Gastrocnemius medialis (tissue), 4 donors: ENCODE results near the gene TCN2. TPM values are rescaled to one million over a fixed set of nuclear protein-coding genes. Genes with fewer than 3 reads are reported as not detected.
A peak's percentile ranks its signal among the peaks of the same experiment; 100 is the strongest.
"Not testable (repeated sequence)": the region's sequence is repeated elsewhere in the genome, so short reads cannot be mapped to it uniquely, and the experiment has no call there.

ENCODE experiments used
- ATAC-seq, 2 donors: fragments of 150-250 bp; one replicate each; pipeline ENCODE4 v1.9.1; 2016
- DNase-seq, 2 donors: peaks; one replicate each; pipeline ENCODE4 v3.0.0-alpha.2; 2019
- H3K27ac ChIP-seq, 4 donors: fragments of 200-600 bp; sonication (generic); 1 replicate in 1 of 4; 2 replicates in 3 of 4; pipeline ENCODE4 v1.5.1; 2016 to 2018; ENCODE audit warnings: mild to moderate bottlenecking in 2 of 4, moderate library complexity in 1 of 4
- H3K27me3 ChIP-seq, 3 donors: fragments of 200-600 bp; sonication (generic) in 2 of 3; 1 replicate in 1 of 3; 2 replicates in 2 of 3; pipeline versions ENCODE4 v1.5.1 to v1.6.0; 2016 to 2019; ENCODE audit warnings: mild to moderate bottlenecking in 1 of 3, moderate library complexity in 1 of 3
- H3K36me3 ChIP-seq, 2 donors: fragments of 200-600 bp; sonication (generic) in 1 of 2; one replicate each; pipeline ENCODE4 v1.5.1; 2017 to 2018
- H3K4me1 ChIP-seq, 2 donors: fragments of 200-600 bp; sonication (generic) in 1 of 2; one replicate each; pipeline ENCODE4 v1.5.1; 2016 to 2017; ENCODE audit warnings: mild to moderate bottlenecking in 2 of 2
- H3K4me3 ChIP-seq, 4 donors: fragments of 200-600 bp; sonication (generic) in 3 of 4; 1 replicate in 1 of 4; 2 replicates in 3 of 4; pipeline ENCODE4 v1.5.1; 2016 to 2019; ENCODE audit warnings: mild to moderate bottlenecking in 2 of 4
- H3K9me3 ChIP-seq, 3 donors: fragments of 200-600 bp; sonication (generic) in 2 of 3; 1 replicate in 1 of 3; 2 replicates in 2 of 3; pipeline ENCODE4 v1.5.1; 2016 to 2019
- POLR2A ChIP-seq, 2 donors: fragments of 450-650 bp; IDR thresholded peaks; one replicate each; pipeline ENCODE4 v1.6.1; 2017; ENCODE audit warnings: antibody characterized with exemption in 2 of 2, mild to moderate bottlenecking in 2 of 2, moderate library complexity in 2 of 2
- in situ Hi-C, 4 donors: fragments of 200-750 bp; cut with MboI; loops; one replicate each; pipeline versions ENCODE4 v1.15.0 to v1.8.0; 2017; ENCODE audit warnings: low sequenced_read_pairs in 4 of 4
- intact Hi-C: fragments of 100-400 bp; cut with DNase I; formaldehyde crosslinking; loops from one replicate; pipeline ENCODE4 v1.15.1; 2023; ENCODE audit warnings: low total_unique reads
- total RNA-seq, 4 donors: library from RNA; depleted of rRNA; stranded (reverse); fragments of >200 nt; gene quantifications; one replicate each; pipeline versions ENCODE4 v1.1.0 to v1.2.3, GENCODE V29; 2016
- TF ChIP-seq, protein P1 (sequence below), 5 experiments: fragments of 450-650 bp in 3 of 5; fragments of 200-600 bp in 2 of 5; sonication (generic) in 2 of 5; IDR thresholded peaks in 4 of 5; conservative IDR thresholded peaks in 1 of 5; 1 replicate in 4 of 5; 2 replicates in 1 of 5; pipeline ENCODE4 v1.5.1; 2016 to 2019; ENCODE audit warnings: antibody characterized with exemption in 5 of 5, mild to moderate bottlenecking in 3 of 5, moderate library complexity in 3 of 5

The TCN2 gene
- total RNA-seq, 4 donors from 2014 or later: 5.1 to 12.8 (median 11.7) TPM

DNA sequence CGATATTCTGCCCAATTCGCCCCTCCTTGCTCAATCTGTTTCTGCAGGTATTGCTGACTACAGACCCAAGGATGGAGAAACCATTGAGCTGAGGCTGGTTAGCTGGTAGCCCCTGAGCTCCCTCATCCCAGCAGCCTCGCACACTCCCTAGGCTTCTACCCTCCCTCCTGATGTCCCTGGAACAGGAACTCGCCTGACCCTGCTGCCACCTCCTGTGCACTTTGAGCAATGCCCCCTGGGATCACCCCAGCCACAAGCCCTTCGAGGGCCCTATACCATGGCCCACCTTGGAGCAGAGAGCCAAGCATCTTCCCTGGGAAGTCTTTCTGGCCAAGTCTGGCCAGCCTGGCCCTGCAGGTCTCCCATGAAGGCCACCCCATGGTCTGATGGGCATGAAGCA lies 19.4 kb downstream of the TCN2 start:
- Histone ChIP-seq H3K4me3 (no peak overlapping the region), H3K9me3 (no peaks in the 10 kb centered on the region), H3K27me3 (no peaks in the 10 kb centered on the region), H3K27ac (no peak overlapping the region), H3K36me3 (peaks cover 0 to 4% of the 10 kb centered on the region in 2 donors), H3K4me1 (no peaks in the 10 kb centered on the region)
- in situ Hi-C loops: loop anchor here in 1 of 4 donors (25.0 kb wide), 1 partner anchor 286 kb away; no protein-coding TSS in a partner anchor
- ATAC-seq (no peak), DNase-seq (no peak)
- intact Hi-C loops: no loop called here
- TF ChIP-seq POLR2A (IDR thresholded peaks at IDR 0.05): no peak
- TF ChIP-seq, protein P1, sequence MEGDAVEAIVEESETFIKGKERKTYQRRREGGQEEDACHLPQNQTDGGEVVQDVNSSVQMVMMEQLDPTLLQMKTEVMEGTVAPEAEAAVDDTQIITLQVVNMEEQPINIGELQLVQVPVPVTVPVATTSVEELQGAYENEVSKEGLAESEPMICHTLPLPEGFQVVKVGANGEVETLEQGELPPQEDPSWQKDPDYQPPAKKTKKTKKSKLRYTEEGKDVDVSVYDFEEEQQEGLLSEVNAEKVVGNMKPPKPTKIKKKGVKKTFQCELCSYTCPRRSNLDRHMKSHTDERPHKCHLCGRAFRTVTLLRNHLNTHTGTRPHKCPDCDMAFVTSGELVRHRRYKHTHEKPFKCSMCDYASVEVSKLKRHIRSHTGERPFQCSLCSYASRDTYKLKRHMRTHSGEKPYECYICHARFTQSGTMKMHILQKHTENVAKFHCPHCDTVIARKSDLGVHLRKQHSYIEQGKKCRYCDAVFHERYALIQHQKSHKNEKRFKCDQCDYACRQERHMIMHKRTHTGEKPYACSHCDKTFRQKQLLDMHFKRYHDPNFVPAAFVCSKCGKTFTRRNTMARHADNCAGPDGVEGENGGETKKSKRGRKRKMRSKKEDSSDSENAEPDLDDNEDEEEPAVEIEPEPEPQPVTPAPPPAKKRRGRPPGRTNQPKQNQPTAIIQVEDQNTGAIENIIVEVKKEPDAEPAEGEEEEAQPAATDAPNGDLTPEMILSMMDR (IDR thresholded peaks at IDR 0.05 in 4 of 5, conservative IDR thresholded peaks at IDR 0.05 in 1 of 5): no peak

- no peak for DNase-seq
- Histone ChIP-seq H3K9me3 (no peaks in the 10 kb centered on the region), H3K4me1 (no peaks in the 10 kb centered on the region), H3K36me3 (peaks cover 0 to 4% of the 10 kb centered on the region in 2 donors), H3K27ac (no peak overlapping the region), H3K27me3 (no peaks in the 10 kb centered on the region), H3K4me3 (no peak overlapping the region)
- no peak for ATAC-seq
- intact Hi-C loops: no loop called here
- in situ Hi-C loops: loop anchor here in 1 of 4 donors (25.0 kb wide), 1 partner anchor 285 kb away; no protein-coding TSS in a partner anchor
- TF ChIP-seq, protein P1 (IDR thresholded peaks at IDR 0.05 in 4 of 5, conservative IDR thresholded peaks at IDR 0.05 in 1 of 5): no peak
- TF ChIP-seq POLR2A (IDR thresholded peaks at IDR 0.05): no peak
These were observed 20.5 kb downstream of the TCN2 start for GRCh38 chr22:30627471-30627870.

DNA sequence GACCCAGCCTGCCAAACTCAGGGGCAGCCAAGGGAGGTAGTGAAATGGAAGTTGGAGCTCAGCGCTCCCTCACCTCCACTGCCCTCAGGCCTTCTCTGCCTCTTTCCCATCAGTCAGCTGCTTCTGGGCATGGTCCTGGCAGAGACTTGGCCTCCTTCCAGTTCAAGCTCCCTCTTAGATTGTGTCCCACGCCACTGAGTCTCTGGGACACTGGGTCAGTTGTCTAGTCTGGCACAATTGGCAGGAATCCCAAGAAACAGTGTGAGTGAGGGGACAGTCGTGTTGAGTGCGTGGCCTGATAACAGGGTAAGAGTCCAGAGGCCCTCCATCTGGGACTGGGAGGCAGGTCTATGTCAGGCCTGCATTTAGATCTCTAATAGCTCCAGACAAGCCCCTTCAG lies 21.5 kb downstream of the TCN2 start:
- no peak for DNase-seq
- in situ Hi-C loops (loop anchor here in 1 of 4 donors (25.0 kb wide), 1 partner anchor 284 kb away; no protein-coding TSS in a partner anchor), intact Hi-C loops (no loop called here)
- no peaks in the 10 kb centered on the region for H3K4me1 ChIP-seq
- H3K27ac ChIP-seq: no peak overlapping the region
- H3K4me3 ChIP-seq: no peak overlapping the region
- no peak for ATAC-seq
- TF ChIP-seq POLR2A (IDR thresholded peaks at IDR 0.05): no peak
- TF ChIP-seq, protein P1 (IDR thresholded peaks at IDR 0.05 in 4 of 5, conservative IDR thresholded peaks at IDR 0.05 in 1 of 5): no peak
- no peaks in the 10 kb centered on the region for H3K27me3 ChIP-seq
- H3K9me3 ChIP-seq: no peaks in the 10 kb centered on the region
- no peaks in the 10 kb centered on the region for H3K36me3 ChIP-seq

GRCh38 chr22:30631469-30631868 lies 24.5 kb downstream of the TCN2 start:
- in situ Hi-C loops: loop anchor here (5.0 to 25.0 kb wide), 6 partner anchors 63 to 293 kb away; partner anchors contain the start of gene OSBP2 (in 1 of the 4)
- intact Hi-C loops, H3K9me3 ChIP-seq, DNase-seq, H3K27ac ChIP-seq, H3K36me3 ChIP-seq, H3K27me3 ChIP-seq, H3K4me3 ChIP-seq, ATAC-seq: not testable (repeated sequence)
- H3K4me1 ChIP-seq: peaks cover 9 to 12% of the 10 kb centered on the region in 2 donors

DNA sequence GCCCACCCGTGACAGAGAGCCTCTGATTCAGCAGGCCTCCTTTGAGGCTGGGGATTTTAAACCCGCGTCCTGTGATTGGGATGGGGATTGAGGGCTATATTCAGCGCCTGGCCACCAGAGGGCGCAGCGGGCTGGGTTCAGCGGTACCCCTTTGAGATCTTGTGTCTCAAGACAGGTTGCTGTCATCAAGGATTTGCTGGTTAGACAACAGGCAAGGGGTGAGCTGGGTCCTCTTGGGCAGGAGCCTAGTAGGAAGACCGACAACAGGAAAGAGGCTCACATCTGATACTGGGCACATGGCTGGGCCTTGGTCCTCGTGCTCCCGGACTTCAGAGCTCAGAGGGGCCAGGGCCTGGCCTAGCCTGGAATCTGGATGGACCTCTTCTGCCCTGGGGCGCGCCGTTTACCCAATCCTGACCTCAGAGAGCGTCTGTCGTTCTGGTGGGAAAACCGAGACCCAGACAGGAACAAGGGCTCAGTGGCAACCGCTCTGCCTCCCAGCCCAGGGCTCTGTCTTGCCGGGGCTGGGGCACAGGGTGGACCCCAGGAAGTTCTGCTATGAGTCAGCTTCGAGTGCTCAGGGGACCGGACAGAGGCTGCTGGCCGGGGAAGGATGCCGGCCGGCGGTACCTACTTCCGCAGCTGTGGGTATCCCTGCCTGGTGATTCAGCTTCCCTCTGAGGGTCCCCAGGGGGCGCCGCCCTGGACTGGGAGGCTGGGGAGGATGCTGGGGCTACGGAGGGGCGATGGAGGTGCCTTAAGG lies 27.7 kb downstream of the TCN2 start:
- TF ChIP-seq, protein P1 (IDR thresholded peaks at IDR 0.05 in 4 of 5, conservative IDR thresholded peaks at IDR 0.05 in 1 of 5): peak; percentile 95 to 99 (median 97)
- TF ChIP-seq POLR2A (IDR thresholded peaks at IDR 0.05): peak in 1 of 2 donors; percentile 54
- Histone ChIP-seq H3K9me3 (no peaks in the 10 kb centered on the region), H3K36me3 (no peaks in the 10 kb centered on the region), H3K4me1 (peaks cover 36 to 39% of the 10 kb centered on the region in 2 donors), H3K27me3 (no peaks in the 10 kb centered on the region), H3K27ac (peak overlapping the region; percentile 95 to 99 (median 98)), H3K4me3 (peak overlapping the region; percentile 67 to 96 (median 78))
- DNase-seq: peak; percentile 78 to 85
- intact Hi-C loops (loop anchor here (1.0 to 2.0 kb wide), 10 partner anchors 28 to 658 kb away; partner anchors contain the start of genes DUSP18, OSBP2, PIK3IP1 and RNF185), in situ Hi-C loops (loop anchor here (5.0 to 25.0 kb wide), 6 partner anchors 60 to 290 kb away; partner anchors contain the start of gene OSBP2 (in 1 of the 4))
- peak; percentile 75 to 77 for ATAC-seq
